ENCODE measurements around the gene MUCL1. TPM values are rescaled to one million over a fixed set of nuclear protein-coding genes. Genes with fewer than 3 reads are reported as not detected.

Gene MUCL1, protein sequence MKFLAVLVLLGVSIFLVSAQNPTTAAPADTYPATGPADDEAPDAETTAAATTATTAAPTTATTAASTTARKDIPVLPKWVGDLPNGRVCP
- total RNA-seq: not detected in 2 replicates

GRCh38 chr12:54853933-54854538, at the start of gene MUCL1:
Gene MUCL1 (plus strand): TSS chr12:54854516. CDS start chr12:54854583, 67 bp downstream.

Other genes with a start within 250 kb of the MUCL1 start
- gene LACRT, start 219.6 kb upstream of the MUCL1 start, total RNA-seq: not detected in 2 replicates
- not detected in 2 replicates for gene DCD, start 206.2 kb upstream of the MUCL1 start, total RNA-seq
- not detected in 2 replicates for gene TESPA1, start 130.2 kb downstream of the MUCL1 start, total RNA-seq
- gene NEUROD4, start 165.5 kb downstream of the MUCL1 start, total RNA-seq: not detected in 2 replicates

All from aortic smooth muscle cell (primary cell).